ENCODE measurements around the gene C1QTNF2. TPM values are rescaled to one million over a fixed set of nuclear protein-coding genes. Genes with fewer than 3 reads are reported as not detected.

The C1QTNF2 gene
- total and polyA plus RNA-seq, 2 of the 4 experiments (the other 2 are of a cell fraction), result 0.72 to 1.2 TPM

GRCh38 chr5:160315968-160316367, 54.5 kb downstream of the C1QTNF2 start:
- Histone ChIP-seq H4K20me1 (ENCODE audit: insufficient read depth, low read length) (no peaks in the 10 kb centered on the region), H3K27ac (ENCODE audit: insufficient read depth, low read length) (no peak overlapping the region), H3K4me3 (ENCODE audit: insufficient read depth, low read depth, low read length) (no peak overlapping the region), H3K79me1 (ENCODE audit: low read depth in 1 of 2, low read length in 2 of 2) (peaks cover under 1 to 6% of the 10 kb centered on the region in 2 experiments; a peak in 3 of 4 replicates), H2AK5ac (ENCODE audit: low read depth, low read length) (no peak overlapping the region), H4K8ac (ENCODE audit: low read depth in 2 of 2, low read length in 2 of 2) (no peak overlapping the region), H3K56ac (ENCODE audit: extremely low read depth, insufficient read depth, low read length) (no peak overlapping the region), H3K4me1 (ENCODE audit: control insufficient read depth, insufficient read depth, low read length) (peaks cover 2% of the 10 kb centered on the region; the same call in 1 of the 2 replicates), H4K5ac (ENCODE audit: low read depth, low read length) (no peak overlapping the region), H2BK5ac (ENCODE audit: low read depth, low read length, poor library complexity, severe bottlenecking) (no peak overlapping the region), H3K4me2 (ENCODE audit: low read depth, low read length) (no peak overlapping the region), H3K9me3 (ENCODE audit: control insufficient read depth, insufficient read depth, low read length) (no peaks in the 10 kb centered on the region), H2BK15ac (ENCODE audit: low read depth, low read length) (no peak overlapping the region), H2AFZ (replicated peaks; ENCODE audit: low read length, poor library complexity) (no peak overlapping the region), H3K9me1 (ENCODE audit: insufficient read depth, low read length) (no peaks in the 10 kb centered on the region), H3K14ac (replicated peaks; ENCODE audit: low read depth, low read length) (no peak overlapping the region), H3K23ac (ENCODE audit: low read depth, low read length) (no peak overlapping the region), H3K36me3 (ENCODE audit: control insufficient read depth, insufficient read depth, low read length) (no peaks in the 10 kb centered on the region), H2BK20ac (ENCODE audit: low read depth, low read length) (no peak overlapping the region), H2AK9ac (replicated peaks; ENCODE audit: low read depth, low read length, poor library complexity) (no peak overlapping the region), H3K18ac (ENCODE audit: low read depth, low read length) (no peak overlapping the region), H3K27me3 (ENCODE audit: control insufficient read depth, insufficient read depth, low read length) (peaks cover 11% of the 10 kb centered on the region), H2BK120ac (ENCODE audit: low read depth, low read length) (no peak overlapping the region), H4K91ac (ENCODE audit: insufficient read depth, low read depth, low read length) (no peak overlapping the region), H3K9ac (ENCODE audit: low read depth, low read length) (no peak overlapping the region), H3K4ac (ENCODE audit: low read depth, low read length) (no peak overlapping the region)
- no TSS peak for BruUV-seq (replicated peaks)
- dilution Hi-C loops (cut with HindIII; ENCODE audit: low sequenced_read_pairs, unreplicated experiment) (no loop called here), in situ Hi-C loops (cut with MboI; ENCODE audit: low sequenced_read_pairs) (no loop called here), intact Hi-C loops (cut with micrococcal nuclease) (no loop called here)
- 0 out of 2 replicates have a peak, but pooled peaks have one; percentile 38 for TF ChIP-seq MAFK (IDR thresholded peaks at IDR 0.05; ENCODE audit: low read depth, low read length)
- TF ChIP-seq MXI1 (IDR thresholded peaks at IDR 0.05; ENCODE audit: borderline replicate concordance, low read depth, low read length), result no peak
- 0 out of 2 replicates have a peak, but pooled peaks have one; percentile 10 for TF ChIP-seq FOS (IDR thresholded peaks at IDR 0.05; ENCODE audit: low read depth, low read length)
- TF ChIP-seq NFE2L2 (IDR thresholded peaks at IDR 0.05; ENCODE audit: low read depth, low read length), result peak; percentile 96
- CTCF ChIA-PET, result no interaction called here
- 20% methylated on average over 1 of the region's 1 CpG; no CpG with 5 or more reads in 1 of the 2 experiments for WGBS, 2 experiments (ENCODE audit: extremely low coverage in 2 of 2, insufficient read length in 1 of 2)
- DNase-seq (peak; percentile 73), ATAC-seq (ENCODE audit: low read depth) (peak; percentile 19)
- POLR2A ChIA-PET (ENCODE audit: unreplicated experiment), result no interaction called here
